DOHH2 (cell line): ENCODE data around the gene PLK3.

ENCODE experiments used
- CTCF ChIP-seq: fragments of 200-600 bp; sonication (generic); IDR thresholded peaks from one replicate; pipeline ENCODE4 v1.5.1; 2014; ENCODE audit warnings: antibody characterized with exemption, mild to moderate bottlenecking, low read depth, low read length; ENCODE audit not compliant: poor library complexity, severe bottlenecking
- EZH2phosphoT487 ChIP-seq: fragments of 200-600 bp; sonication (generic); IDR thresholded peaks from 2 replicates; pipeline ENCODE4 v1.6.1; 2017; ENCODE audit warnings: borderline replicate concordance, mild to moderate bottlenecking, antibody characterized with exemption, low read length, moderate library complexity, mixed read lengths

DNA sequence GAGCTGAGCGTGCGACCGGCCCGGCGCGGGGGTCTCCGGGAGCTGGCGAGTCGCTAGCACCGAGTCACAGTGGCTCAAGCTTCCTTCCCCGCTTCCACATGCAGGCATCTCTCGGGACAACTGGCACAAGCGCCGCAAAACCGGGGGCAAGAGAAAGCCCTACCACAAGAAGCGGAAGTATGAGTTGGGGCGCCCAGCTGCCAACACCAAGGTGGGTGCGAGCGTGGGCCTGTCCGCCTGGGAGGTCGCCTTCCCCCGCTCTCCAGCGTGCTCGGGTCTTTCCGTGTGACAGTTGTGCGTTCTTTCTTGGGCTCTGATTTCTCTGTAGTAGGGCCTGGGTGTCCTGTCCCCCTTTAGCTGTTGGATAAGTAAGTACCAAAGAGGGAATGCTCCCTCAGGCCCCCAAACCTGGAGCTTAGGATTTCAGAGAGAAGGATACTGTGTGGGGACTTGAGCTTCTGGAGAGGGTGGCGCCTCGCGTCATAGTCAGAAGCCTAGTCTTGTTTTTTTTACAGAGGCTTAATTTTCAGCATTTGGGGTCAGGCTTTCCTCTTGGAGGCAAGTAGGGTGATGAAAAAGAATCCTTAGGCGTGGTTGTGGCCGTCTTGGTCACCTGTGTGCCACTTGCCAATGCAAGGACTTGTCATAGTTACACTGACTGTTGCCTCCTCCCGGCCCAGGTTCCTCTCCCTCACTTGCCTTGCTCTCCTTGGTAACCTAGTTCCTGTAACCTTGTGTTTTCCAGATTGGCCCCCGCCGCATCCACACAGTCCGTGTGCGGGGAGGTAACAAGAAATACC lies 24.0 kb upstream of the PLK3 start:
- TF ChIP-seq CTCF (no peak), EZH2phosphoT487 (no peak)
